GM18519 (cell line): Measurements from ENCODE around the gene SUV39H1.
"Not testable (repeated sequence)": the region's sequence is repeated elsewhere in the genome, so short reads cannot be mapped to it uniquely, and the experiment has no call there.

Experiments
- ATAC-seq: cut with Tn5 transposase; IDR thresholded peaks from one replicate; pipeline ENCODE4 v1.9.1; 2021; ENCODE audit warnings: mild to moderate bottlenecking, moderate library complexity; ENCODE audit not compliant: unreplicated experiment, low FRiP score

The SUV39H1 gene

DNA sequence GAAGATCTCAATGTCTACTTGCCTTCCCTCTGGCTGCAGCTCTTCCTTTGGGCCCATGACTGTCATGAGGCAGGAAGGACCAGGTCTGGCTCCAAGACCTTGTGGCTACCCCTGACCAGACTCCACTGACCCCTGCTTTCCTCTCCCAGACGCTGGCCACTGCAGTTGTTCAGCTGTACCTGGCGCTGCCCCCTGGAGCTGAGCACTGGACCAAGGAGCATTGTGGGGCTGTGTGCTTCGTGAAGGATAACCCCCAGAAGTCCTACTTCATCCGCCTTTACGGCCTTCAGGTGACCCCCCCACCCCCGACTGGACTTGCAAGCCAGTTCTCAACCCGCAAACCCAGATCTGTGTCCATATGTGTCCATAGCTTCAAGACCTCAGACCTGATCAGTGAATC, 12.4 kb upstream of the SUV39H1 start:
- no peak for ATAC-seq

DNA sequence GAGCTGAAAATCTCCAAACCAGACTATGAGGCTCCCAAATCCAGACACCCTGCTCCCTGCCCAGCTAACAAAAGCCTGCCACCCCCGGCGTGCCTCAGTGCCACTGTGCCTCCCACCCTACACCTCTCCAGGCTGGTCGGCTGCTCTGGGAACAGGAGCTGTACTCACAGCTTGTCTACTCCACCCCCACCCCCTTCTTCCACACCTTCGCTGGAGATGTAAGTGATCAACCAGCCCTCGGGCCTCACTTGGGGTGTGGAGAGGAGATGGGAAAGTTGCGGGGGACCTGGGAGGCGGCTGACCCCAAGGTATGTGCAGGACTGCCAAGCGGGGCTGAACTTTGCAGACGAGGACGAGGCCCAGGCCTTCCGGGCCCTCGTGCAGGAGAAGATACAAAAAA, 11.1 kb upstream of the SUV39H1 start:
- ATAC-seq = no peak

DNA sequence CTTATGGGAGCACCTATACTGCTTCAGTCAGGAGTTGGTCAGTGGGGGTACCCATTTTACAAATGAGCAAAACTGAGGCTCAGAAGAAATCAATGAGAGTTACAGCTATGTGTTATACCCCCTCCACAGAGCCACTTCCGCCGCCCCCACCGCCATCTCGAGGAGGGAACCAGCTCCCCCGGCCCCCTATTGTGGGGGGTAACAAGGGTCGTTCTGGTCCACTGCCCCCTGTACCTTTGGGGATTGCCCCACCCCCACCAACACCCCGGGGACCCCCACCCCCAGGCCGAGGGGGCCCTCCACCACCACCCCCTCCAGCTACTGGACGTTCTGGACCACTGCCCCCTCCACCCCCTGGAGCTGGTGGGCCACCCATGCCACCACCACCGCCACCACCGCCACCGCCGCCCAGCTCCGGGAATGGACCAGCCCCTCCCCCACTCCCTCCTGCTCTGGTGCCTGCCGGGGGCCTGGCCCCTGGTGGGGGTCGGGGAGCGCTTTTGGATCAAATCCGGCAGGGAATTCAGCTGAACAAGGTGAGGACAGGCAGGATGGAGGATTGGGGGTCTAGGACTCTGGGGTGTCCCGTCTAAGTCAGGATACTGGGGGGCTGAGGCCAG, 7.9 kb upstream of the SUV39H1 start:
- ATAC-seq = no peak

DNA sequence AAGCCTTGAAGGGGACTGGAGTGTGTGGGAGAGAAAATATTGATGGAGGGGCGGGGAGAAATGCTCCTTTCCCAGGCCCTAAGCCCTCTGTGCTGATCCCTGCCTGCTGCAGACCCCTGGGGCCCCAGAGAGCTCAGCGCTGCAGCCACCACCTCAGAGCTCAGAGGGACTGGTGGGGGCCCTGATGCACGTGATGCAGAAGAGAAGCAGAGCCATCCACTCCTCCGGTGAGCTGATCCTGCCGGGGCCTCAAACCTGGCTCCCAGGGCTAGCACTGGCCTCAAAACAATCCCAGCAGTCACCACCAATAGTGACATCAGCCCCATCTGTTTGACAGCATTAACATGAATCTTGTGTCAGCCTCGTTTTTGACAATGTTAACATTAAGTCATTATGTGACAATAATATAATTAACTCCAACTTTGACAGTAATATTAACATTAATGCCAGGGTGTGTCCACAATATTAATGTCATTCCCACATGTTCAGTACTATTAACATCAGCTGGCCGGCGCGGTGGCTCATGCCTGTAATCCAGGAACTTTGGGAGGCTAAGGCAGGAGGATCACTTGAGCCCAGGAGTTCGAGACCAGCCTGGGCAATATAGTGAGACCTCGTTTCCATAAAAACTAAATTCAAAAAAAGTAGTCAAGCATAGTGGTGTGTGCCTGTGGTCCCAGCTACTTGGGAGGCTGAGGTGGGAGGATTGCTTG, 7.2 kb upstream of the SUV39H1 start:
- no peak for ATAC-seq

DNA sequence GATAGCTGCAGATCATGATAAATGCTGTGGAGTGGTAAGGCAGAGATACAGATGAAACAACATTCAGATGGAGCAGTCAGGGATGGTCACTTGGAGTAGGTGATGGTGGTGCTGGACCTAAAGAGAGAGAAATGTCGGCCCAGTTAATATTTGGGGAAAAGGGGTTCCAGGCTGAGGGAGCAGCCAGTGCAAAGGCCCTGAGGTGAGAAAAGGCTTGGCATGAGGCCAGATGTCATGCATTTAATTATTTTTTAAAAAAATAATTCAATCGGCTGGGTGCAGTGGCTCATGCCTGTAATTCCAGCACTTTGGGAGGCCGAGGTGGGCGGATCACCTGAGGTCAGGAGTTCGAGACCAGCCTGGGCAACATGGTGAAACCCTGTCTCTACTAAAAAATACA, 4.8 kb upstream of the SUV39H1 start:
- not testable (repeated sequence) for ATAC-seq

DNA sequence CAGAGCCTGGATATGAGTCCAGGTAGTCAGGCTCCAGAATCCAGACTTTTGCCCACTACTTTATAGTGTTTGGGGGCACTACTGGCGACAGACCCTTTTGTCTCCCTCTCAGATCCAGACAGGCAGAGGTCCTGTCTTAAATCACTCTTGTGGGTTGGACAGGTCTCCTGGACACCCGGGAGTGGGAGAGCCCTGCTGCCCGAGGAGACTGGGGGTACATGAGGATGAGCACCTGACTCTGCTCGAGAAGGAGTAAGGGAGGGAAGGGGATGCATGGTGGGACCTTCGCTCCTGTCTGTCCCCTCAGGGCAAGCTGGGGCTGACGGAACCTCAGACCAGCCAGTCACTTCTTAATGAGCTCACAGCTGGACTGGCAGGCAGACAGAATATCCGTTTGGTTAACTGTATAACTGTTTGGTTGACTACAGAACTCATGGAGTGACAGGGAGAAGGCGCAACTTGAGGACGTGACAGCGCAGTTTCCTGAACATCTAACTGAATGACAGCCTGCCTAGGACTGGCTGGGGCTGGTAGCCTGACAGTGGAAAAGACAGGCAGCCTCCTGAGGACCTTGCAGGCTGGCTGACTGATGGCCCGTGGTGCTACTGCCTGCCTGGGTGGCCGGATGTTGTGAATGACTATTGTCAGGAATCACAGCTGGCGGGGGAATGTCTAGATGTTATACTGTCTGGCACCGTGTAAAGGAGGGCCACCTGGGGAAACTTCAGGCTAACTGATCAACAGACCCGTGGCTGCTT, 1.6 kb upstream of the SUV39H1 start:
- no peak for ATAC-seq

DNA sequence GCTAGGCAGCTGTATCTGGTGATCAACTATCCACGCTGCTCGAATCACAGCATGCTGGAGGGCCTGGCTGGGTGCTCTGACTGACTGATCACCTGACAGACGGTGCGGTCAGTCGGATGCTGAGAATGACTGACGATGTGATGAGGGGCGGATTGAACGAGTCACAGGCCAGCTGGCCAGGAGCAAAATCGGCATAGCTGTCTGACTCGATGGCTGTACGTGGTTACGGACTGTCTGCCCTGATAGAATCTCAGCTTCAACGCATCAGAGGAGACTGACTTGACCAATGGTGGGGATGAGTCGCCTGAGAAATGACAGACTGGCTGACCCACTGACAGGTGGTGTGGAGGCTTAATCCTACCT, 1.0 kb upstream of the SUV39H1 start:
- ATAC-seq = no peak

DNA sequence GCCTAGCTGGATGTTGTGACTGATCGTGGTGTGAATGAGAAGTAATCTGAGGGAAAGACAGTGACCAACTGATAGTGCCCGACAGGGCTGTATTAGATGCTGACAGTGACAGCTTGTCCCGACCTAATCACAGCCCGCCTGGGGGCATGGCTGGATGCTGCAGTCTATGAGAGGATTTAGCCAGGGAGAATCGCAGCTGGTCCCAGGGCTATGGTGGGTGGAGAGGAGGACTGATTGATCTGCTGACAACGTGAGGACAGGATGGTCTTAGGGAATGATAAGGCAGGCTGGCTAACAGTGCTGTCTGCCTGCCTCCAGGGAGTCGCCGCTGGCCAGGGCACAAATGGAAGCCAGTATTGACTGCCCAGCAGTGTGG, 621 bp upstream of the SUV39H1 start:
- ATAC-seq = no peak

DNA sequence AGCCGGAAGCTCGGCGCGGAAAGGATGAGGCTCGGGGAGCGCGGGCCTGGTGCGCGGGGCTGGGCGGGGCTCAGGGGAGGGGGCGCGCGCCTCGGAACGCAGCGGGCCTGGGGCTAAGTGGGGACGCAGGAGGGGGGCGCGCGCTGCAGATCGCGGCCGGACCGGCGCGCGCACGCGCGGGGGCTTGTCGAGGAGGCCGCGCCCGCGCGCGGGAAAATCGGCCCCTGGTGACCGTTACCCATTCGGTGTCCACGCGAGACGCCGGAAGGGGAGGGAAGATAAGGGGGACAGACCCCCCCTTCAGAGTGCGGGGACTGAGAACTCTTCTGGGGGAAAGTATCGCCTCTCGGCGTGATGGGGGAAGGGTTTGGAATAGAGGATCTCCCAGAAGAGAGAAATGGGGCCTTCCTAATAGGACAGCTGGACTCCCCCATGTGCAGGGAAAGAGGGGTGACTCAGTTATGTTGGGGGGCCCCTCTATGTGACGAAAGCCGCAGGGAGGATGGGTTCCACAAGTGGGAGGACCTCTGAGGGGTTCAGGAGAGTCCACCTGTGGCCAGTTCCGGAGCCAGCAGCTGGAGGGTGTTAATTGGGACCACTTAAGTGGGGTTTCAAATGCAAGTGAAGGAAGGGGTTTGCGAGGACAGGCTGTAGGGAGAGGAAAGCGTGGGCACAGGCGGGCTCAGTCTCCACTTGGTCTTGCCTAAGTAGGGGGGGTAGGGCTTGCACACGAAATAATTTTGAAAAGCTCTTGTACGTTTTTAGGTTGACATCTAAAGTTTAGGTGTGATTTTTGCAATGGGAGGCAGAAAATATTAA, 584 bp downstream of the SUV39H1 start:
- ATAC-seq = no peak

DNA sequence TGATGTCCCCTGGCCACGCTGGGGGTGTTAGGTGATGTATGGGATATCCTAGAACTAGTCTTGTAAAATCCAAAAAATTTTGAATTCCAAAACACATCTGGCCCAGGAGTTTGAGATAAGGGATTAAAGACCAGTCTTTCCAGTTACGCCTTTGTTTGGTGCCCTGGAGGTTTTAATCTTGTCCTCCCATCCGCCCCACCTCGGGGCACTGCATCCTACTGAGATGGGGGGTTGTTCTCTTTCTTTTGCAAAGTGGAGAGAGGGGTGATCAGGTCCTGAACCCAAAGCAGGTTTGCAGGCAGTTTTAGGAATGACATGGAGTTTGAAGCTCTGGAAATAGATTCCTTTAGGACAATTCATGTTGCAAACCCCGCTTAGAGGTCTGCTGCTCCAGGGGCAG, 1.8 kb downstream of the SUV39H1 start:
- ATAC-seq = no peak

DNA sequence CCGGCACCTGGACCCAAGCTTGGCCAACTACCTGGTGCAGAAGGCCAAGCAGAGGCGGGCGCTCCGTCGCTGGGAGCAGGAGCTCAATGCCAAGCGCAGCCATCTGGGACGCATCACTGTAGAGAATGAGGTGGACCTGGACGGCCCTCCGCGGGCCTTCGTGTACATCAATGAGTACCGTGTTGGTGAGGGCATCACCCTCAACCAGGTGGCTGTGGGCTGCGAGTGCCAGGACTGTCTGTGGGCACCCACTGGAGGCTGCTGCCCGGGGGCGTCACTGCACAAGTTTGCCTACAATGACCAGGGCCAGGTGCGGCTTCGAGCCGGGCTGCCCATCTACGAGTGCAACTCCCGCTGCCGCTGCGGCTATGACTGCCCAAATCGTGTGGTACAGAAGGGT, 3.7 kb downstream of the SUV39H1 start:
- ATAC-seq = no peak

DNA sequence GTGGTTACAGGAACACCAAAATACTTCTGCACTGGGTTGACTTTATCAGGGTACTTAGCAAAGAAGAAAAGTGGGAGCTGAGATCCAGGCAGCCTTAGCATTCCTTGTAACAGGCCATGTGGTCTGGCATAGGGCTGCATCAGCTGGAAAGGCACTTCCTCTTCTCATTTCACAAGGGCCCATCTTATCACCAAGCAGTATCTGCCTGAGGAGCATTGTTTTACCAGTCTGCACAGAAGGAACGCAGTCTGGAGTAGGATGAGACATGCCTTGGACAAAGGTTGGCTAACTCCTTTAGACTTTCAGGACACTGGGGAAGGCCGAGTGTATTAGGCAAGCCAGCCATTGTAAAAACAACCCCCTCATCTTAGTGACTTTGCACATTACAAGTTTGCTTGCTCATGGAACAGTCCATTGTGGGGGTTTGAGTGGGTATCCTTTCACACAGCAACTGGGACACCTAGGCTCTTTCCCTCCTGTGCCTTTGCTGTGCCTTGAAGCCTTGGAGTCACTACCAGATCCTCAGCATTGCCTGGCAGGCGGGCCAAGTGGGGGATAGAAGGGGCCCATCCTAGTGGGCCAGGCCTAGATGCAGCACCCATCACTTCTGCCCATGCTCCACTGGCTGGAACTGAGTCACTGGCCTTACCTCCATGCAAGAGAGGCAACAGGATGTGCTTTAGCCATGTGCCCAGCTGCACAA, 4.6 kb downstream of the SUV39H1 start:
- ATAC-seq = no peak

DNA sequence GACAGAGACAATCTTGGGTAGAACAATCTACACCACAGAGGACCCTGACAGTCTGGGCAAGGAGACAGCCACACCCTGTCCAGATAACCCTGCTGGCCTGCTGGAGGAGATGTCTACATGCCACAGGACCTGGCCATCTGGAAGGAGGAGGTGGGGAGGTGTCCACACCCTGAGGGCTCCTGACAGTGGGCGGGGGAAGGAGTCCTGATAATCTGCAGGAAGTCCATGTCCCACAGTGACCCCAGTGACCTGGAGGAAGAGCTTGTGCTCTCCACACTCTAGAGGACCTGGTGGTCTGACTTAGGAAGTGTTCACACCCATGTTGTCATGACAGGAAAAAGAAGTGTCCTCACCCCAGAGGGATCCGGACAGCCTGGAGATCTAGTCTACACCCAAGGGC, 5.5 kb downstream of the SUV39H1 start:
- no peak for ATAC-seq

DNA sequence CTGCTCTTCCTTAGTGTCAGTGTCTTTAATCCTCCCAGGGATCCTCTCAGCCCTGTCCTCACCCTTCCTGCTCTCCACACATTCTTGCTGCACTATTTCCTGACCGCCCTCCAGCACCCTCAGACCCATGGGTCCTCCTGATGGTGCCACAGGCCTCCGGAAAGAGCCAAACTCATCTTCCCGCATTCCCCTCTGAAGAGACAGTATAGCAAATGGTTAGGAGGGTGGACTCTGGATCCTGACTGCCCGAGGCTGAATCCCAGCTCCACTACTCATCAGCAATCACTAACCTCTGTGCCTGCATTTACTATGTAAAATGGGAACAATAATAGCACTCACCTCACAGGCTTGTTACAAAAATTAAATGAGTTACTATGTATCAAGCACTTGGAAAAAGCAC, 6.2 kb downstream of the SUV39H1 start:
- no peak for ATAC-seq

DNA sequence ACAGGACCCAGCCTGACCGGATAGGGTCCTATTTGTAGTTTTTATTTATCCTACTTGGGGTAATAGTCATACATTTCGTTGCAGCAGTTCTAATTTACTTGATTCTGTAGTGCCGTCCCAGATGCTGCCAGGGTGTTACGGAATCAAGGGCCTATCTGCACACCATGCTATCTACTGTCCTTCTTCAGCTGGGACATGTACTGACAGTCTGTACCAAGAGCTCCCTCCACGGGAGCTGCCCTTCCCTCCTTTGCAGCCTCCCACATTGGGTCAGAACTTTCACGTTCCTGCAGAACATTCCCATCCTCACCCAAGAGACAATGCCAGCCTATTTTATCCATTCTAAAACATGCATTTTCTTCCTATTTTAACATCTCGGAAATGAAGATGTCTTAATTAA, 6.7 kb downstream of the SUV39H1 start:
- ATAC-seq = no peak

DNA sequence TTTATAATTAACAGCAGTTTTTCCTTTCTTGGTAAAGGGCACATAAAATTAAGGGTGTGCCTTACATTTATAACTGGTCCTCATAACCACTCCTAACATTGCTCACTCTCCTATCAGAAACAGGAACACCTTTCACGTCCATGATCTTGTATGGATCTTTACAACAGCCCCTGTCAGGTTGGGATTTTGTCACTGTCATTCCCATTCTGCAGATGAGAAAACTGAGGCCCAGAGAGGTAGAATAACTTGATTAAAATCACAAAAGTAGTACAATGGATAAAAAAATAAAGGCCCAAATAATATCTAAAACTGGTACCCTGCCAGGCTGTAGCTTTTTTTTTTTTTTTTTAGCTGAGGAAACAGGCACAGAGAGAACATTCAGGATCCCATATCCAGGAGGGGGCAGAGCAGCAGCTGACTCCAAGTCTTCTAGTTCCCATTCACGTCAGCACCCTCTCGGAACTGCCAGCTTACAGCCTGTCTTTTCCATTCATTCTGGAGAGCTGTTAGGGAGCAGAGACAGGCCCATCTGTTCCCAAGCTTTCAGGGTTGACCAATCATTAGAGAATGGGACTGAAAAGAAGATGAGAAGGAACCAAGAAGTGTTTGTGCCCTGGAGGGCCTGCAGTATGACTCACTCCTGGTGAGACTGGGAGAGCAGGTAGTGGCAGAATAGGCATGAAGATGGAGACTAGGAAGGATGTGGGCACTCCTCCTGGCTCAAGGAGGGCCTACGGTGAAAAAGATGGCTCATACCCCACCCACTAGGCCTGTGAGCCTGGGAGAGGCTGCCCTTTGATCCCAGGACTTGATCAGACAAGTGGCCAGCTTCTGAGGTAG, 7.3 kb downstream of the SUV39H1 start:
- ATAC-seq = no peak

DNA sequence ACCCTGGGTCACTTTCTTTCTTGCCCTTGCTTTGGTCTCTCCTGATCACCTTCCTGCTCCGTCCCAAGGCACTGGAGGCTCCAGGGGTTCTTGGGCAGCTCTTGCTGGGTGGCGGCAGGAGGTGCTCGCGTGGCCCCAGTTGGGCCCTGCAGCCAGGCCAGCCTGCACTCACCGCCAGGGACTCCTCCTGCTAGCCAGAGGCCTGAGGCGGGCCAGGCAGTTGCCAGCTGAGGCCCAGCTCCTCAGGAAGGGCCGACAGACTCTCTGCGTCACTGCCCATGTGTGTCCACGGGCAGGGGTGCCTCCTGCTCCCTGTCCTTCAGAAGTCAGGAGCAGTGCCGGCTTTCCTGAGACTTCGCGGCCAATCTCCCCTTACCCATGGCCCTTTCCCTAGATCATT, 9.3 kb downstream of the SUV39H1 start:
- ATAC-seq = no peak

DNA sequence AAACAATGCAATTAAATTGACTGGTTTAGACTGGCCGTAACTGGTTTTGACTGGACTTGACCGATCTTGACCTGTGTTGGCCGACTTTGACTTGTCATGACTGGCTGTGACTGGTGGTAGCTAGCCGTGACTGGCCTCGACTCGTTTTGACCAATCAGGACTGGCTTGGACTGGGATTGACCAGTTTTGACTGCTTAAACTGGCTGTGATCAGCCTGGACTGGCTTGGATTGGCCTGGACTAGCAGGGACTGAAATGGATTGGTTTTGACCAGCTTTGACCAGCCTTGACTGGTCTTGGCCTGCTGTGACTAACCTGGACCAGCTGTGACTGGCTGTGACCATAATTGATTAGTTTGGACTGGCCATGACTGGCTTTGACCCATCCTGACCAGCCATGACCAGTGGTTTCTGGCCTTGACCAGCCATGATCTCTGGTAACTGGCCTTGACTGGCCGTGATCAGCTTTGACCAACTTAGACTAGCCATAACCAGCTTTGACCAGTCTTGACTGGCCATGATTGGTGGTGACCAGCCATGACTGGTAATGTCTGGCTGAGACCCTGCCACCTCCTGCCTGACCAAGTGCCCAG, 13.1 kb downstream of the SUV39H1 start:
- no peak for ATAC-seq
